Smooth muscle cell (in vitro differentiated cells): ENCODE data around the gene ALS2. TPM values are rescaled to one million over a fixed set of nuclear protein-coding genes. Genes with fewer than 3 reads are reported as not detected.

ENCODE experiments used
- DNase-seq: peaks from one replicate; lab custom pipeline; 2025; ENCODE audit not compliant: unreplicated experiment; lab: John Stamatoyannopoulos, UW
- H2AFZ ChIP-seq: fragments of 200-600 bp; sonication (generic); 2 replicates; pipeline ENCODE4 v1.6.0; 2016; ENCODE audit warnings: antibody characterized with exemption, low read depth, mild to moderate bottlenecking
- H3F3A ChIP-seq: fragments of 200-600 bp; sonication (generic); 2 replicates; pipeline ENCODE4 v1.6.0; 2017; ENCODE audit warnings: antibody characterized with exemption, low read depth
- H3K27ac ChIP-seq: fragments of 200-600 bp; sonication (generic); 2 replicates; pipeline ENCODE4 v1.5.1; 2016; ENCODE audit warnings: low read depth, mild to moderate bottlenecking
- H3K27me3 ChIP-seq: fragments of 200-600 bp; sonication (generic); 2 replicates; pipeline ENCODE4 v1.6.1; 2016; ENCODE audit warnings: low read depth, mild to moderate bottlenecking
- H3K36me3 ChIP-seq: fragments of 200-600 bp; sonication (generic); 2 replicates; pipeline ENCODE4 v1.5.1; 2016; ENCODE audit warnings: low read depth
- H3K4me1 ChIP-seq: fragments of 200-600 bp; sonication (generic); 2 replicates; pipeline ENCODE4 v1.5.1; 2016; ENCODE audit warnings: low read depth
- H3K4me2 ChIP-seq: fragments of 200-600 bp; sonication (generic); 2 replicates; pipeline ENCODE4 v1.6.0; 2016; ENCODE audit warnings: mild to moderate bottlenecking
- H3K4me3 ChIP-seq: fragments of 200-600 bp; sonication (generic); 2 replicates; pipeline ENCODE4 v1.5.1; 2016; ENCODE audit warnings: mild to moderate bottlenecking
- H3K79me2 ChIP-seq: fragments of 200-600 bp; sonication (generic); 2 replicates; pipeline ENCODE4 v1.6.0; 2016; ENCODE audit warnings: low read depth, mild to moderate bottlenecking
- H3K9ac ChIP-seq: fragments of 200-600 bp; sonication (generic); 2 replicates; pipeline ENCODE4 v1.6.0; 2016; ENCODE audit warnings: low read depth
- H3K9me3 ChIP-seq: fragments of 200-600 bp; sonication (generic); replicated peaks from 2 replicates; pipeline ENCODE4 v1.5.1; 2016; ENCODE audit warnings: low read depth
- H4K20me1 ChIP-seq: fragments of 200-600 bp; sonication (generic); 2 replicates; pipeline ENCODE4 v1.6.0; 2016; ENCODE audit warnings: low read depth
- CTCF ChIP-seq: fragments of 200-600 bp; sonication (generic); IDR thresholded peaks from 2 replicates; pipeline ENCODE4 v1.5.1; 2017; ENCODE audit warnings: borderline replicate concordance, mild to moderate bottlenecking, antibody characterized with exemption; ENCODE audit not compliant: insufficient read depth, poor library complexity, severe bottlenecking
- WGBS: methylation state at CpG from one replicate; pipeline ENCODE4 v1.1.7; 2016; ENCODE audit warnings: low lambda C conversion rate; 5-methylcytosine and 5-hydroxymethylcytosine counted together
- polyA plus RNA-seq: library from polyadenylated mRNA; unstranded; fragments of >200 nt; fragmentation: Nextera tagmentation; extraction: Ambion mirVana; gene quantifications from 2 replicates; pipeline ENCODE4 v1.2.1, GENCODE V29; 2016
- small RNA-seq: library from RNA; depleted of rRNA; stranded (forward); fragments of <200 nt; gene quantifications from one replicate; pipeline ENCODE3, GENCODE V24; 2014
- total RNA-seq: library from RNA; depleted of rRNA; stranded (reverse); fragments of >200 nt; gene quantifications from 2 replicates; pipeline ENCODE4 v1.2.3, GENCODE V29; 2014

Gene ALS2
- total and polyA plus RNA-seq, 2 experiments from 2014 or later, result 11.0 to 24.4 TPM

- H3F3A ChIP-seq, result peaks cover 5% of the 10 kb centered on the region
- H3K4me3 ChIP-seq, result no peak overlapping the region
- no peak for TF ChIP-seq CTCF
- H3K9me3 ChIP-seq, result no peaks in the 10 kb centered on the region
- peak overlapping the region; percentile 97 for H3K27ac ChIP-seq
- peak overlapping the region; percentile 63 for H3K9ac ChIP-seq
- H3K79me2 ChIP-seq, result no peaks in the 10 kb centered on the region
- no peak overlapping the region for H2AFZ ChIP-seq
- H4K20me1 ChIP-seq, result no peaks in the 10 kb centered on the region
- H3K4me2 ChIP-seq, result peak overlapping the region; percentile 66
- DNase-seq, result no peak
- WGBS, result 92% methylated on average over 6 of the region's 6 CpGs
- H3K4me1 ChIP-seq, result no peaks in the 10 kb centered on the region
- H3K36me3 ChIP-seq, result no peaks in the 10 kb centered on the region
- H3K27me3 ChIP-seq, result no peaks in the 10 kb centered on the region
These were observed 127.5 kb downstream of the ALS2 start for GRCh38 chr2:201653221-201653620.

Small RNA genes lying within 50 kb of the gene (small RNA-seq; reads per million reads assigned to genes)
- not detected for gene RF00019
- not detected for gene UBE2V1P11

Other genes starting within 250 kb of the ALS2 start
- gene TMEM237, start 137.4 kb downstream of the ALS2 start, total RNA-seq, result 38.3 and 47.4 TPM in 2 replicates
- 23.8 and 25.6 TPM in 2 replicates for gene TMEM237, start 137.4 kb downstream of the ALS2 start, polyA plus RNA-seq
- 0.90 and 1.8 TPM in 2 replicates for gene MPP4, start 82.3 kb downstream of the ALS2 start, total RNA-seq
- gene MPP4, start 82.3 kb downstream of the ALS2 start, polyA plus RNA-seq, result 0.40 TPM in 1 of 2 replicates, not detected in the other
- 0.40 and 2.2 TPM in 2 replicates for gene CDK15, start 25.6 kb upstream of the ALS2 start, total RNA-seq
- 0.93 and 1.8 TPM in 2 replicates for gene CDK15, start 25.6 kb upstream of the ALS2 start, polyA plus RNA-seq